GM10847 (cell line): ENCODE results near the gene P2RX2.

ENCODE experiments used
- POLR2A ChIP-seq: IDR thresholded peaks from 2 replicates; pipeline ENCODE4 v1.6.1; 2011; ENCODE audit not compliant: insufficient read length; ENCODE audit errors: extremely low read depth

Gene P2RX2

DNA sequence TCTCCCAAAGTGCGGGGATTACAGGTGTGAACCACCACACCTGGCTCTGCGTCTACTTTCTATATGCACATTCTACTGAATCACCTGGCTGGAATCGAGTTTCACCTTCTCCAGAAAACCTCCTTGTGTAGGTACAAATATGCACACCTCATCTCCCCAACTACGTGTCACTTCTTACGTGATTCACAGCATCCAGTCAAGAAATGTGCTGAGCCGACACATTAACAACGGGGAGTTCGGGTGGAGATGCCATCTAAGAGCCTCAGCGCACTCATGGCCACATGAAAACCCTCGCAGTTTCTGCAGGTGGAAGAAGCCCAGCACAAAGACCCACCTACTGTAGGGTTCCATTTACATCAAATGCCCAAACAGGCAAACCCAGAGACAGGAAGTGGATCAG lies 29.3 kb downstream of the P2RX2 start:
- no peak for TF ChIP-seq POLR2A

DNA sequence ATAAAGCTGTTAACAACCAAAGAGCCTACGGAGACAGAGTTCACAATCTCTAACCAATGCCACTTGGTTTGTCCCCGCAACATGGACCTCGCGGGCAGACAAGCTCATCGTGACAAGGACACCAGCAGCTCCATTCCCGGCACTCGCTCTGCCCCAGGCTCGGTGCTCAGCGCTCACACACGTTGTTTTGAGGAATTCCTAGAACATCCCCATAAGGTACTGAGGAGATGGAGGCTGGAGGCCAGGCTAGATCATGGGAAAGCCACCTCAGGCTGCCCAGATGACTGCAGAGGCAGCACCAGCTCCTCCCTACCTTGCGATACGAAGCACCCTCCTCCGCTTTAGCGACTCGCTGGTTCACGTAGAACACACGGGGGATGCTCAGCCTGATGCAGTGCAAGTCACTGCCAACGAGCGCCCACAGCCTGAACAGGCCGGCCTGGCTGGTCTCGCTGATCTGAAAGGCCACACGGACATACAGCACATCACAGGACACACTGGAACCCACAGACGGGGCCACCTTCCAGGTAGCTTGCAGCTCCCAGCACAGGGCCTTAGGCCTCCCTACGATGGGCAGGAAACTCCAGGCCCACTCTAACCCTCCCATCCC lies 30.1 kb downstream of the P2RX2 start:
- TF ChIP-seq POLR2A: no peak

- no peak for TF ChIP-seq POLR2A
Measured at GRCh38 chr12:132649226-132649945, 30.8 kb downstream of the P2RX2 start.

DNA sequence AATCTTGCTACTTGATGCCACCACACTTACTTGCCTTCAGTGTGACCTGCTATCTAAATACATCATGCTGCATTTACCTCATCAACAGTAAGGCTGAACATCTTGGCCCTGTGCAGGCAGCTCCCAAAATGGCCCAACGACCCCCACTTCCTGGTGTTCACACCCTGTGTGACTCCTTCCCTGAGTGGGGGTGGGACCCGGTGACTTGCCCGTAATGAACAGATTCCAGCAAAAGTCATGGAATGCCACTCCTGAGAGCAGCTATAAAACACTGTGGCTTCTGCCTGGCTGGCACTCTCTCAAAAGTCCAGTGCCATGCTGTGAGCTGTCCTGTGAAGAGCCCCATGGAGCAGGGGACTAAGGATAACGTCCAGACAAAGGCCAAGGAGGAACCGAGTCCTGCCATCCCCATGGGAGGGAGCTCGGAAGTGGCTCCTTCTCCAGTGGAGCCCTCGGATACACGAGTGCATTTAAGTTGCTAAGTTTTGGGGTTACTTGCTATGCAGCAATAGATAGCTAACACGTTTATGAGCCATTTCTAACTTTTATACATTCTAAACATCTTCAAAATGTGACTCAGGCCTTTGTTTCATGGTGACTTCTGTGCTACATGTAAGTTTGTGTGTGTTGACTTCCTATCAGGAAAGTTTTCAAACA lies 33.0 kb downstream of the P2RX2 start:
- TF ChIP-seq POLR2A: no peak

DNA sequence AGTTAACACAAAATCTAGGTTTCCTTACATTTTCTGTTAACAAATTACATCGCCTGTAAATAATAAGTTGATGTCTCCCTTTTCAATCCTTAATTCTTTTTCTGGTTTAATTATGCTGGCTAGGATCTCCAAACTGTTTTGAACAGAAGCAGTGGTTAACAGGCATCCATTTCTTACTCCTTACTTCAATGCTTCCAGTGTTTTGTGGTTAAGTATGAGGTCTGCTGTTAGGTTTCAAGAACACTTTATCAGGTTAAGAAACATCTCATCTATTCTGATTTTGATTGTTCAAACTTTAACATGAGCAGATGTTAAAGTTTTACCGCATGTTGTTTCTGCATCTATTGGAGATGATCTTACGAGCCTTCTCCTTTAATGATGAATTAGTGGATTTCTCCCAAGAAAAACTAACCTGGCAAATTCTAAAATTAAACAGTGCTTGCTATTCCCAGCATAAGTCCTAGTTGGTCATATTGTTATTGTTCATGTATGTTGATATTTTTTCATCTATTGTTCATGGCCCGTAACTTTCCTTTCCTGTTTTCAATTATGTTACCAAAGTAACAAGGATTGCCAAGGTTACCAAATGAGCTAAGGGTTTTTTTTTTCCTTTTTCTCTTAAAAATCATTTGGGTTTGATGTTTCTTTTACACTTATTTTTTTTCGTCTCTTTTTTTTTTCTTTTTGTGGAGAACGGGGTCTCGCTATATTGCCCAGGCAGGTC lies 35.2 kb downstream of the P2RX2 start:
- TF ChIP-seq POLR2A: no peak

DNA sequence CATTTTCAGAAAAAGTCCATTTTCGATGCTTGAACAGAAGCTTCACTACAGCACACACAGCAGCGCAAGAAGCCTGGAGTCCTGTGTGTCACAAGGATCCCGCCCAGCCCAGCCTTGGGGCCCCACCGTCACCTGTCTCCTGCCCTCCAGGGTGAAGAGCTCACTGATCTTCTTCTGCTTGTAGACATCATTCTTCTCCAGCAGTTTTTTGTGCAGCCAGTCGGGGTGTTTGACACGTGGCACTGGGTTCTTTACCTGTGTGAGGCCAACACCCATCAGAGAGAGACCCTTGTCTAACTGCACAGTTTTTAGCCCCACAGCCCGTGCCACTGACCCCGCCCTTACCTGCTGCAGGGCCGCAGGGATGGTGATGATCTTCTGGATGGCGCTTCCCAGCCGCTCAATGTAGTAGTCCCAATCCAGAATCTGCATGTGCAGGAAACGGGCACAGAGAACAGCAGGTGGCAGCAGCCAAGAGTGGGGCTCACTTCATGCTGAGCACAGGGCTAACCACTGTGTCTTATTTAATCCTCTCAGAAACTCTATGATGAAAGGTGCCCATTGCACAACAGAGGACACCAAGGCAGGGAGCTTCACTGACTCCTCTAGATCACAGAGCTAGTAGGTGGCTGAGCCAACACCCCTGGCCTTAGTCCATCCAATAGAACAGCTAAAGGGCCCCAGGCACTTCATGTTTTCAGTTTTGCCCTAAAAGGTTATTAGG lies 38.6 kb downstream of the P2RX2 start:
- no peak for TF ChIP-seq POLR2A

- TF ChIP-seq POLR2A: no peak
Measured at GRCh38 chr12:132658149-132658894, 39.7 kb downstream of the P2RX2 start.

- no peak for TF ChIP-seq POLR2A
Measured at GRCh38 chr12:132659146-132659545, 40.6 kb downstream of the P2RX2 start.

- TF ChIP-seq POLR2A: no peak
Measured at GRCh38 chr12:132660052-132660451, 41.5 kb downstream of the P2RX2 start.

DNA sequence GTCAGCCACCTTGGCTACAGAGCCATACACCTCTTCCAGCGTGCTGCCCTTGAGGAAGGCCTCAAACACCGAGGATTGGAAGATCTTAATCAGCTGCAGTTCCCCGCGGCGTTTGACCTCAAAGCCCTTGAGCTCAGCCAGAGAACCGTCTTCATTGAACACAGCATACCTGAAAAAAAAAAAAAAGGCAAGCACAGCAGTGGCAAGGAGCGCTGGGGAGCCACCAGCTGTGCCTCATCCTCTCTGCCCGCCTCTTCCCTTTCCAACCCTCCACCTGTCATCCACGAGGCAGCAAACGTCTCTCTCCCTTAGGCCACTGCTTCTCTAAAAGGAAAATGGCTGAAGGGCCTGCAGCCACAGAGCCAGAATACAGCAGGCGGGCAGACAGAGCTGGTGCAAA lies 42.4 kb downstream of the P2RX2 start:
- TF ChIP-seq POLR2A: no peak

- no peak for TF ChIP-seq POLR2A
Measured at GRCh38 chr12:132661972-132662371, 43.4 kb downstream of the P2RX2 start.

- no peak for TF ChIP-seq POLR2A
Measured at GRCh38 chr12:132662901-132663755, 44.6 kb downstream of the P2RX2 start.
